Ovary (tissue), 3 donors: ENCODE measurements around the gene FRA10AC1.

Source experiments
- CTCF ChIP-seq, 3 donors: fragments of 450-650 bp in 2 of 3; fragments of 200-600 bp in 1 of 3; IDR thresholded peaks; one replicate each; pipeline versions ENCODE4 v1.5.1 to v1.8.0; 2016 to 2022; ENCODE audit warnings: antibody characterized with exemption in 3 of 3, mild to moderate bottlenecking in 1 of 3
- POLR2A ChIP-seq: fragments of 450-650 bp; IDR thresholded peaks from one replicate; pipeline ENCODE4 v1.6.1; 2017; ENCODE audit warnings: antibody characterized with exemption, mild to moderate bottlenecking, moderate library complexity
- donor health status: DM: no; HTN: no; CAD: no.

- TF ChIP-seq POLR2A (no peak), CTCF (IDR thresholded peaks at IDR 0.05) (no peak)
Measured at GRCh38 chr10:93703841-93704240, 1.4 kb upstream of the FRA10AC1 start.
